ENCODE measurements around the gene ORC5. TPM values are rescaled to one million over a fixed set of nuclear protein-coding genes. Genes with fewer than 3 reads are reported as not detected.

ORC5 gene
- total RNA-seq, 1 experiment from 2014 or later = 37.0 TPM

GRCh38 chr7:104175361-104175984, 32.3 kb downstream of the ORC5 start:
- no peak overlapping the region for H3K4me3 ChIP-seq (ENCODE audit: low read depth, low read length)
- Mint-ChIP-seq H3K27ac (ENCODE audit: unreplicated experiment) (no peak overlapping the region), H3K9me3 (ENCODE audit: unreplicated experiment) (peaks cover 23% of the 10 kb centered on the region), H3K27me3 (ENCODE audit: insufficient read depth, unreplicated experiment) (no peaks in the 10 kb centered on the region), H3K4me1 (ENCODE audit: low read depth, unreplicated experiment) (no peaks in the 10 kb centered on the region), H3K36me3 (ENCODE audit: insufficient read depth, unreplicated experiment) (peaks cover 31% of the 10 kb centered on the region), H3K4me3 (ENCODE audit: unreplicated experiment) (no peak overlapping the region)
- no peaks in the 10 kb centered on the region for H3K27me3 ChIP-seq (replicated peaks; ENCODE audit: control insufficient read depth, insufficient read depth, low read length)
- intact Hi-C loops (cut with micrococcal nuclease; ENCODE audit: unreplicated experiment) = no loop called here
- POLR2A ChIA-PET = no interaction called here
- H3K9me3 ChIP-seq = peaks cover 10% of the 10 kb centered on the region
- CTCF ChIA-PET = no interaction called here
- H3K4me1 ChIP-seq = no peaks in the 10 kb centered on the region
- no peak for DNase-seq
- BruUV-seq (replicated peaks) = no TSS peak
- H3K36me3 ChIP-seq (ENCODE audit: control insufficient read depth, insufficient read depth, low read length) = no peaks in the 10 kb centered on the region
- TF ChIP-seq, protein P1, sequence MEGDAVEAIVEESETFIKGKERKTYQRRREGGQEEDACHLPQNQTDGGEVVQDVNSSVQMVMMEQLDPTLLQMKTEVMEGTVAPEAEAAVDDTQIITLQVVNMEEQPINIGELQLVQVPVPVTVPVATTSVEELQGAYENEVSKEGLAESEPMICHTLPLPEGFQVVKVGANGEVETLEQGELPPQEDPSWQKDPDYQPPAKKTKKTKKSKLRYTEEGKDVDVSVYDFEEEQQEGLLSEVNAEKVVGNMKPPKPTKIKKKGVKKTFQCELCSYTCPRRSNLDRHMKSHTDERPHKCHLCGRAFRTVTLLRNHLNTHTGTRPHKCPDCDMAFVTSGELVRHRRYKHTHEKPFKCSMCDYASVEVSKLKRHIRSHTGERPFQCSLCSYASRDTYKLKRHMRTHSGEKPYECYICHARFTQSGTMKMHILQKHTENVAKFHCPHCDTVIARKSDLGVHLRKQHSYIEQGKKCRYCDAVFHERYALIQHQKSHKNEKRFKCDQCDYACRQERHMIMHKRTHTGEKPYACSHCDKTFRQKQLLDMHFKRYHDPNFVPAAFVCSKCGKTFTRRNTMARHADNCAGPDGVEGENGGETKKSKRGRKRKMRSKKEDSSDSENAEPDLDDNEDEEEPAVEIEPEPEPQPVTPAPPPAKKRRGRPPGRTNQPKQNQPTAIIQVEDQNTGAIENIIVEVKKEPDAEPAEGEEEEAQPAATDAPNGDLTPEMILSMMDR (IDR thresholded peaks at IDR 0.05; ENCODE audit: insufficient read depth in 1 of 2, low read depth in 1 of 2, low read length in 1 of 2, severe bottlenecking in 1 of 2, unreplicated experiment in 1 of 2) = no peak

GRCh38 chr7:104174798-104175197, 33.0 kb downstream of the ORC5 start:
- Mint-ChIP-seq H3K9me3 (ENCODE audit: unreplicated experiment) (peaks cover 24% of the 10 kb centered on the region), H3K27me3 (ENCODE audit: insufficient read depth, unreplicated experiment) (no peaks in the 10 kb centered on the region), H3K4me1 (ENCODE audit: low read depth, unreplicated experiment) (no peaks in the 10 kb centered on the region), H3K27ac (ENCODE audit: unreplicated experiment) (no peak overlapping the region), H3K4me3 (ENCODE audit: unreplicated experiment) (no peak overlapping the region), H3K36me3 (ENCODE audit: insufficient read depth, unreplicated experiment) (peaks cover 32% of the 10 kb centered on the region)
- TF ChIP-seq, protein P1 (IDR thresholded peaks at IDR 0.05; ENCODE audit: insufficient read depth in 1 of 2, low read depth in 1 of 2, low read length in 1 of 2, severe bottlenecking in 1 of 2, unreplicated experiment in 1 of 2) = no peak
- CTCF ChIA-PET = no interaction called here
- Histone ChIP-seq H3K36me3 (ENCODE audit: control insufficient read depth, insufficient read depth, low read length) (no peaks in the 10 kb centered on the region), H3K9me3 (peaks cover 3% of the 10 kb centered on the region; the same call in 1 of the 2 replicates), H3K4me1 (no peaks in the 10 kb centered on the region), H3K4me3 (ENCODE audit: low read depth, low read length) (no peak overlapping the region), H3K27me3 (replicated peaks; ENCODE audit: control insufficient read depth, insufficient read depth, low read length) (no peaks in the 10 kb centered on the region)
- BruUV-seq (replicated peaks) = no TSS peak
- POLR2A ChIA-PET = no interaction called here
- DNase-seq = no peak
- intact Hi-C loops (cut with micrococcal nuclease; ENCODE audit: unreplicated experiment) = no loop called here

DNA sequence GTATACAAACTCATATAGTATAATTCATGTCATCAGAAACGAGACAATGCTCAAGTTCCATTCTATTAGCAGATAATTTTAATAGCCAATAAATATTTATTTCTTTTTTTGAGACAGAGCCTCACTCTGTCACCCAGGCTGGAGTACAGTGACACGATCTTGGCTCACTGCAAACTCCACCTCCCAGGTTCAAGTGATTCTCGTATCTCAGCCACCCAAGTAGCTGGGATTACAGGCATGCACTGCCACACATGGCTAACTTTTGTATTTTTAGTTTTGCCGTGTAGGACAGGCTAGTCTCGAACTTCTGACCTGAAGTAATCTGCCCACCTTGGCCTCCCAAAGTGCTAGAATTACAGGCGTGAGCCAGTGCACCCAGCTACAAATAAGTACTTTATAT, 45.7 kb downstream of the ORC5 start:
- peaks cover 13% of the 10 kb centered on the region for H3K4me1 ChIP-seq
- peaks cover 22% of the 10 kb centered on the region for H3K36me3 Mint-ChIP-seq (ENCODE audit: insufficient read depth, unreplicated experiment)
- intact Hi-C loops (cut with micrococcal nuclease; ENCODE audit: unreplicated experiment) = no loop called here
- DNase-seq = no peak
- H3K27me3 ChIP-seq (replicated peaks; ENCODE audit: control insufficient read depth, insufficient read depth, low read length) = no peaks in the 10 kb centered on the region
- BruUV-seq (replicated peaks) = no TSS peak
- no peak overlapping the region for H3K27ac Mint-ChIP-seq (ENCODE audit: unreplicated experiment)
- peaks cover 8% of the 10 kb centered on the region for H3K4me1 Mint-ChIP-seq (ENCODE audit: low read depth, unreplicated experiment)
- CTCF ChIA-PET = interaction anchor here (1.0 kb wide), 1 partner anchor 73 kb away, joined by 4 read pairs; no protein-coding TSS in a partner anchor
- no peaks in the 10 kb centered on the region; the same call in 1 of the 2 replicates for H3K36me3 ChIP-seq (ENCODE audit: control insufficient read depth, insufficient read depth, low read length)
- H3K9me3 ChIP-seq = no peaks in the 10 kb centered on the region
- no peaks in the 10 kb centered on the region for H3K27me3 Mint-ChIP-seq (ENCODE audit: insufficient read depth, unreplicated experiment)
- TF ChIP-seq, protein P1 (IDR thresholded peaks at IDR 0.05; ENCODE audit: insufficient read depth in 1 of 2, low read depth in 1 of 2, low read length in 1 of 2, severe bottlenecking in 1 of 2, unreplicated experiment in 1 of 2) = no peak
- H3K4me3 ChIP-seq (ENCODE audit: low read depth, low read length) = no peak overlapping the region
- no peak overlapping the region for H3K4me3 Mint-ChIP-seq (ENCODE audit: unreplicated experiment)
- POLR2A ChIA-PET = no interaction called here
- H3K9me3 Mint-ChIP-seq (ENCODE audit: unreplicated experiment) = no peaks in the 10 kb centered on the region
